GM12878 (cell line): ENCODE measurements around the gene ARR3. TPM values are rescaled to one million over a fixed set of nuclear protein-coding genes. Genes with fewer than 3 reads are reported as not detected.

Experiments used
- ATAC-seq: fragments of 200-7000 bp; cut with Tn5 transposase; 3 replicates; pipeline ENCODE4 v1.9.1; 2020; ENCODE audit warnings: mild to moderate bottlenecking, moderate library complexity
- BruUV-seq: library from RNA; stranded (reverse); fragments of 400-500 nt; replicated peaks from 2 replicates; lab custom pipeline; 2021; lab: Mats Ljungman, UMichigan
- CTCF ChIA-PET: fragments of 300-600 bp; sonication (Branson Sonifier 250); formaldehyde crosslinking; extraction: SDS; loops from one replicate; lab custom pipeline; 2021; ENCODE audit warnings: inconsistent platforms; lab: Yijun Ruan, JAX
- POLR2A ChIA-PET: fragments of 350-600 bp; formaldehyde crosslinking; extraction: SDS; loops from one replicate; lab custom pipeline; 2021; ENCODE audit warnings: inconsistent platforms; lab: Charles Lee
- RAD21 ChIA-PET: fragments of 300-600 bp; sonication (Branson Sonifier 250); formaldehyde crosslinking; loops from one replicate; lab custom pipeline; 2023; ENCODE audit warnings: antibody characterized with exemption; ENCODE audit not compliant: unreplicated experiment; lab: Charles Lee
- SMC1A ChIA-PET: fragments of 300-600 bp; sonication (Branson Sonifier 250); formaldehyde crosslinking; loops from one replicate; lab custom pipeline; 2023; ENCODE audit not compliant: unreplicated experiment, uncharacterized antibody; lab: Charles Lee
- DNase-seq: peaks from one replicate; pipeline ENCODE4 v3.0.0-alpha.2; 2011; ENCODE audit warnings: low read depth, low spot score
- FAIRE-seq: peaks from 3 replicates; lab custom pipeline; 2011; peaks lifted over from hg19 to GRCh38; lab: Jason Lieb, UNC
- H2AFZ ChIP-seq: 2 replicates; pipeline ENCODE4 v1.6.0; 2011; ENCODE audit warnings: low read depth, low read length, control low read depth; ENCODE audit not compliant: control insufficient read depth
- H3K27ac ChIP-seq: 2 replicates; pipeline ENCODE4 v1.5.1; 2011; ENCODE audit warnings: control low read depth; ENCODE audit not compliant: control insufficient read depth, insufficient read depth
- H3K27me3 ChIP-seq, 2 experiments: replicated peaks in 1 of 2; 2 replicates each; pipeline versions ENCODE4 v1.6.0 to v1.6.1; 2011; ENCODE audit warnings: low read length in 1 of 2; ENCODE audit not compliant: control insufficient read depth in 2 of 2, insufficient read depth in 2 of 2
- H3K36me3 ChIP-seq, 2 experiments: 2 replicates each; pipeline ENCODE4 v1.5.1; 2011; ENCODE audit warnings: low read length in 1 of 2; ENCODE audit not compliant: control insufficient read depth in 2 of 2, insufficient read depth in 2 of 2
- H3K4me1 ChIP-seq: 2 replicates; pipeline ENCODE4 v1.6.1; 2011; ENCODE audit warnings: mild to moderate bottlenecking, low read length, moderate library complexity, mixed read lengths; ENCODE audit not compliant: control insufficient read depth, insufficient read depth
- H3K4me2 ChIP-seq: 2 replicates; pipeline ENCODE4 v1.6.0; 2011; ENCODE audit warnings: control low read depth; ENCODE audit not compliant: control insufficient read depth, insufficient read depth
- H3K4me3 ChIP-seq: fragments of 200-600 bp; sonication (generic); 2 replicates; pipeline ENCODE4 v1.5.1; 2016
- H3K79me2 ChIP-seq: 2 replicates; pipeline ENCODE4 v1.6.0; 2011; ENCODE audit warnings: low read length; ENCODE audit not compliant: control insufficient read depth, insufficient read depth
- H3K9ac ChIP-seq: 2 replicates; pipeline ENCODE4 v1.8.0; 2011; ENCODE audit warnings: low read length, control low read depth, mixed read lengths; ENCODE audit not compliant: control insufficient read depth, insufficient read depth
- H3K9me3 ChIP-seq: replicated peaks from 3 replicates; pipeline ENCODE4 v1.5.1; 2011; ENCODE audit warnings: mild to moderate bottlenecking, low read length; ENCODE audit not compliant: control insufficient read depth, insufficient read depth
- H4K20me1 ChIP-seq: 2 replicates; pipeline ENCODE4 v1.6.0; 2011; ENCODE audit not compliant: control insufficient read depth, insufficient read depth
- BHLHE40 ChIP-seq, 2 experiments: fragments of 450-650 bp in 1 of 2; IDR thresholded peaks; 2 replicates each; pipeline ENCODE4 v1.6.1; 2011 to 2017; ENCODE audit warnings: low read depth in 2 of 2, borderline replicate concordance in 1 of 2, improper control_type of control experiment in 1 of 2, low read length in 1 of 2, mild to moderate bottlenecking in 1 of 2
- CHD1 ChIP-seq: IDR thresholded peaks from 2 replicates; pipeline ENCODE4 v1.6.1; 2012; ENCODE audit warnings: low read depth, low read length, improper control_type of control experiment
- CREB1 ChIP-seq: IDR thresholded peaks from 2 replicates; pipeline ENCODE4 v1.6.1; 2012; ENCODE audit warnings: low read depth, mild to moderate bottlenecking, inconsistent platforms
- CREM ChIP-seq: IDR thresholded peaks from 2 replicates; pipeline ENCODE4 v1.6.1; 2014; ENCODE audit warnings: antibody characterized with exemption, low read depth
- EGR1 ChIP-seq, 2 experiments: IDR thresholded peaks; 1 replicate in 1 of 2; 2 replicates in 1 of 2; pipeline ENCODE4 v1.6.1; 2011 to 2012; ENCODE audit warnings: low read depth in 2 of 2, low read length in 2 of 2, borderline replicate concordance in 1 of 2, mild to moderate bottlenecking in 1 of 2, moderate library complexity in 1 of 2
- ELK1 ChIP-seq: IDR thresholded peaks from 2 replicates; pipeline ENCODE4 v1.6.1; 2012; ENCODE audit warnings: low read depth, low read length, improper control_type of control experiment
- IRF4 ChIP-seq: IDR thresholded peaks from 2 replicates; pipeline ENCODE4 v1.6.1; 2011; ENCODE audit warnings: low read depth, low read length
- MEF2B ChIP-seq: fragments of 450-650 bp; IDR thresholded peaks from 2 replicates; pipeline ENCODE4 v1.6.1; 2018; ENCODE audit warnings: mild to moderate bottlenecking, moderate library complexity; ENCODE audit not compliant: partially characterized antibody, poor library complexity, severe bottlenecking
- MXI1 ChIP-seq: fragments of 150-350 bp; IDR thresholded peaks from 2 replicates; pipeline ENCODE4 v1.6.1; 2011; ENCODE audit warnings: low read depth, mild to moderate bottlenecking, inconsistent platforms, low read length, improper control_type of control experiment
- NFIC ChIP-seq: IDR thresholded peaks from 2 replicates; pipeline ENCODE4 v1.6.1; 2012; ENCODE audit warnings: low read depth, mild to moderate bottlenecking, inconsistent platforms, low read length, moderate library complexity
- NFYA ChIP-seq: IDR thresholded peaks from 2 replicates; pipeline ENCODE4 v1.6.1; 2011; ENCODE audit warnings: low read depth, mild to moderate bottlenecking, low read length, improper control_type of control experiment, borderline replicate concordance
- NR2C1 ChIP-seq: fragments of 450-650 bp; IDR thresholded peaks from 2 replicates; pipeline ENCODE4 v1.6.1; 2017; ENCODE audit warnings: antibody characterized with exemption, mild to moderate bottlenecking, moderate library complexity
- POLR2A ChIP-seq: IDR thresholded peaks from 2 replicates; pipeline ENCODE4 v1.6.1; 2011; ENCODE audit warnings: low read depth, mild to moderate bottlenecking, low read length
- RAD51 ChIP-seq: fragments of 450-650 bp; IDR thresholded peaks from 2 replicates; pipeline ENCODE4 v1.6.1; 2016; ENCODE audit warnings: moderate library complexity, mild to moderate bottlenecking, inconsistent platforms
- SIX5 ChIP-seq: IDR thresholded peaks from 2 replicates; pipeline ENCODE4 v1.6.1; 2011; ENCODE audit warnings: mild to moderate bottlenecking, low read depth, low read length, moderate library complexity; ENCODE audit not compliant: severe bottlenecking
- SMAD5 ChIP-seq: IDR thresholded peaks from 2 replicates; pipeline ENCODE4 v1.6.1; 2016; ENCODE audit warnings: antibody characterized with exemption, low read depth
- SUZ12 ChIP-seq: fragments of 200-600 bp; sonication (generic); IDR thresholded peaks from one replicate; pipeline ENCODE4 v1.6.1; 2018; ENCODE audit warnings: antibody characterized with exemption, mild to moderate bottlenecking; ENCODE audit not compliant: unreplicated experiment
- TCF12 ChIP-seq: IDR thresholded peaks from 2 replicates; pipeline ENCODE4 v1.6.1; 2011; ENCODE audit warnings: low read depth, mild to moderate bottlenecking, low read length
- ZNF592 ChIP-seq: fragments of 450-650 bp; IDR thresholded peaks from 2 replicates; pipeline ENCODE4 v1.6.1; 2017; ENCODE audit warnings: mild to moderate bottlenecking, moderate library complexity
- WGBS: methylation state at CpG from one replicate; pipeline ENCODE4 v1.1.6; 2016; ENCODE audit warnings: low lambda C conversion rate; ENCODE audit not compliant: insufficient replicate concordance, insufficient coverage; ENCODE audit errors: missing lambda C conversion rate; 5-methylcytosine and 5-hydroxymethylcytosine counted together
- in situ Hi-C: fragments of 300-500 bp; cut with MboI; formaldehyde crosslinking; loops from 9 replicates; pipeline ENCODE4 v1.14.3; 2018; ENCODE audit warnings: mixed read lengths
- intact Hi-C: fragments of 100-400 bp; cut with micrococcal nuclease; formaldehyde crosslinking; loops from one replicate; pipeline ENCODE4 v1.14.2; 2022; ENCODE audit not compliant: unreplicated experiment
- polyA plus RNA-seq, 11 experiments: library from polyadenylated mRNA; depleted of rRNA in 4 of 11; unstranded in 6 of 11; stranded (reverse) in 5 of 11; fragments of >200 nt; fragmentation: Nextera tagmentation in 4 of 11; fragmentation: Illumina TruSeq in 1 of 11; extraction: Ambion mirVana in 4 of 11; extraction: Trizol in 1 of 11; gene quantifications; 1 replicate in 1 of 11; 2 replicates in 10 of 11; pipeline versions ENCODE4 v1.2.1 to v1.2.3, GENCODE V29; 2011 to 2016; ENCODE audit warnings: inconsistent platforms in 2 of 11, missing spikeins in 2 of 11, low read depth in 1 of 11
- total RNA-seq, 4 experiments: library from RNA; depleted of rRNA in 3 of 4; stranded (reverse); fragments of >200 nt in 3 of 4; fragmentation: Illumina TruSeq in 1 of 4; extraction: Trizol in 1 of 4; gene quantifications; 2 replicates each; pipeline versions ENCODE4 v1.2.1 to v1.2.3, GENCODE V29; 2013 to 2021

ARR3 gene
- total and polyA plus RNA-seq, 10 of the 15 experiments (the other 5 are each of a cell fraction or from before 2014, with no cell fraction given) = not detected

DNA sequence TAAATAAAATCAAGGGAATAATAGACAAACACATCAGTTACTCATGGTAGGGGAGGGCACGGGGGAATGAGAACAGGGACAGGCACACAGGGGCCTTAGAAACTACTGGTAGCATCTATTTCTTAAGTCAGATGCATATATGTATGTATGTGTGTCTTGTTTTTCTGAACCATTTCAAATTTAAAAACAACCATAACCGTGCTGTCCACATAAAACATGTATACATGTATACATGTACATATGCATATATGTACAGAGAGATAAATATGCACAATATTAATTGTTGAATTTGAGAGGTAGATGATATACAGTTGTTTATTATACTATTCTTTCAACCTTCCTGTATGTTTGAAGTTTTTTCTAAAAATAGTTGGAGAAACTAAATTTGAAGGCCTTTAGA, 41.4 kb upstream of the ARR3 start:
- H4K20me1 ChIP-seq = no peaks in the 10 kb centered on the region
- no peaks in the 10 kb centered on the region for H3K9me3 ChIP-seq
- no peaks in the 10 kb centered on the region for H3K79me2 ChIP-seq
- FAIRE-seq (no peak), ATAC-seq (no peak), DNase-seq (no peak)
- WGBS = 2% methylated on average over 2 of the region's 2 CpGs
- H3K9ac ChIP-seq = no peak overlapping the region
- in situ Hi-C loops = no loop called here
- H3K4me1 ChIP-seq = no peaks in the 10 kb centered on the region
- no peak overlapping the region for H3K4me2 ChIP-seq
- H3K4me3 ChIP-seq = no peak overlapping the region
- ChIA-PET CTCF (no interaction called here), SMC1A (no interaction called here), RAD21 (no interaction called here), POLR2A (no interaction called here)
- intact Hi-C loops = no loop called here
- no TSS peak for BruUV-seq
- no peaks in the 10 kb centered on the region for H3K36me3 ChIP-seq
- no peak overlapping the region for H2AFZ ChIP-seq
- TF ChIP-seq EGR1 (IDR thresholded peaks at IDR 0.05; ENCODE audit: borderline replicate concordance in 1 of 2, low read depth in 2 of 2, low read length in 2 of 2) (no peak), NR2C1 (no peak), RAD51 (no peak), MEF2B (no peak), NFYA (no peak), ELK1 (no peak), SIX5 (no peak), BHLHE40 (IDR thresholded peaks at IDR 0.05; ENCODE audit: borderline replicate concordance in 1 of 2, low read depth in 2 of 2, low read length in 1 of 2) (no peak), NFIC (no peak), CREB1 (no peak), SMAD5 (no peak), TCF12 (no peak), POLR2A (no peak), ZNF592 (no peak), CHD1 (no peak), SUZ12 (no peak), MXI1 (no peak), IRF4 (no peak), CREM (no peak)
- no peaks in the 10 kb centered on the region; a peak in 1 of 4 replicates for H3K27me3 ChIP-seq
- no peak overlapping the region for H3K27ac ChIP-seq
